C4-2B (cell line): Measurements from ENCODE around the gene LIPT2.

Source experiments
- ZFX ChIP-seq: fragments of 450-650 bp; IDR thresholded peaks from 2 replicates; pipeline ENCODE4 v1.6.1; 2017
- TF ChIP-seq, protein P1 (sequence below): fragments of 450-650 bp; conservative IDR thresholded peaks from 2 replicates; pipeline ENCODE4 v1.5.1; 2017; ENCODE audit warnings: mild to moderate bottlenecking

DNA sequence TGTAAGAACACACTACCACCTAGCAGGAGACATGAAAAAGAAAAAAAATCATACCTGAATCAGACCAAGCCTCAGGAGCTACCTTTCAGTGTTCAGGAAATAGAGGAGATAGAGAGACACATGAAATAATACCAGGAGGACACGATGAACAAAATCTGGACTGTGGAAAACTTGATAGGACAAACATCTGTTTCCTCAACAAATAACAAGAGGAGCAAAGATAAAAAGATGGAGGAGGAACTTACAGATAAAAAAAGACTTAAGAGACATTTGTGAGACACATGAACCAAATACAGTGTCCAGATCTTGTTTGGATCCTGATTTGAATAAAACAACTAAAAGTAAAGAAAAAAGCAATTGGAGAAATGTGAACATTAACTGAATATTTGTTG, 13.8 kb downstream of the LIPT2 start:
- TF ChIP-seq, protein P1, sequence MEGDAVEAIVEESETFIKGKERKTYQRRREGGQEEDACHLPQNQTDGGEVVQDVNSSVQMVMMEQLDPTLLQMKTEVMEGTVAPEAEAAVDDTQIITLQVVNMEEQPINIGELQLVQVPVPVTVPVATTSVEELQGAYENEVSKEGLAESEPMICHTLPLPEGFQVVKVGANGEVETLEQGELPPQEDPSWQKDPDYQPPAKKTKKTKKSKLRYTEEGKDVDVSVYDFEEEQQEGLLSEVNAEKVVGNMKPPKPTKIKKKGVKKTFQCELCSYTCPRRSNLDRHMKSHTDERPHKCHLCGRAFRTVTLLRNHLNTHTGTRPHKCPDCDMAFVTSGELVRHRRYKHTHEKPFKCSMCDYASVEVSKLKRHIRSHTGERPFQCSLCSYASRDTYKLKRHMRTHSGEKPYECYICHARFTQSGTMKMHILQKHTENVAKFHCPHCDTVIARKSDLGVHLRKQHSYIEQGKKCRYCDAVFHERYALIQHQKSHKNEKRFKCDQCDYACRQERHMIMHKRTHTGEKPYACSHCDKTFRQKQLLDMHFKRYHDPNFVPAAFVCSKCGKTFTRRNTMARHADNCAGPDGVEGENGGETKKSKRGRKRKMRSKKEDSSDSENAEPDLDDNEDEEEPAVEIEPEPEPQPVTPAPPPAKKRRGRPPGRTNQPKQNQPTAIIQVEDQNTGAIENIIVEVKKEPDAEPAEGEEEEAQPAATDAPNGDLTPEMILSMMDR, result no peak
- no peak for TF ChIP-seq ZFX
